Ovary (tissue), 3 donors: ENCODE data around the gene APBB2.

Experiments used
- EP300 ChIP-seq: sonication (generic); formaldehyde crosslinking; IDR thresholded peaks from one replicate; pipeline ENCODE4 v1.6.1; 2017; ENCODE audit warnings: antibody characterized with exemption
- POLR2A ChIP-seq: fragments of 450-650 bp; IDR thresholded peaks from one replicate; pipeline ENCODE4 v1.6.1; 2017; ENCODE audit warnings: antibody characterized with exemption, mild to moderate bottlenecking, moderate library complexity
- TF ChIP-seq, protein P1 (sequence below), 3 donors: fragments of 450-650 bp in 2 of 3; fragments of 200-600 bp in 1 of 3; IDR thresholded peaks; one replicate each; pipeline versions ENCODE4 v1.5.1 to v1.8.0; 2016 to 2022; ENCODE audit warnings: antibody characterized with exemption in 3 of 3, mild to moderate bottlenecking in 1 of 3
- donor health status: DM: no; HTN: no; CAD: no.

- TF ChIP-seq, protein P1, sequence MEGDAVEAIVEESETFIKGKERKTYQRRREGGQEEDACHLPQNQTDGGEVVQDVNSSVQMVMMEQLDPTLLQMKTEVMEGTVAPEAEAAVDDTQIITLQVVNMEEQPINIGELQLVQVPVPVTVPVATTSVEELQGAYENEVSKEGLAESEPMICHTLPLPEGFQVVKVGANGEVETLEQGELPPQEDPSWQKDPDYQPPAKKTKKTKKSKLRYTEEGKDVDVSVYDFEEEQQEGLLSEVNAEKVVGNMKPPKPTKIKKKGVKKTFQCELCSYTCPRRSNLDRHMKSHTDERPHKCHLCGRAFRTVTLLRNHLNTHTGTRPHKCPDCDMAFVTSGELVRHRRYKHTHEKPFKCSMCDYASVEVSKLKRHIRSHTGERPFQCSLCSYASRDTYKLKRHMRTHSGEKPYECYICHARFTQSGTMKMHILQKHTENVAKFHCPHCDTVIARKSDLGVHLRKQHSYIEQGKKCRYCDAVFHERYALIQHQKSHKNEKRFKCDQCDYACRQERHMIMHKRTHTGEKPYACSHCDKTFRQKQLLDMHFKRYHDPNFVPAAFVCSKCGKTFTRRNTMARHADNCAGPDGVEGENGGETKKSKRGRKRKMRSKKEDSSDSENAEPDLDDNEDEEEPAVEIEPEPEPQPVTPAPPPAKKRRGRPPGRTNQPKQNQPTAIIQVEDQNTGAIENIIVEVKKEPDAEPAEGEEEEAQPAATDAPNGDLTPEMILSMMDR (IDR thresholded peaks at IDR 0.05), result no peak
- TF ChIP-seq POLR2A, result no peak
- no peak for TF ChIP-seq EP300
Measured at GRCh38 chr4:40843696-40844095, 370.6 kb downstream of the APBB2 start.
